GM18498 (cell line): ENCODE results near the gene NUP43.
"Not testable (repeated sequence)": the region's sequence is repeated elsewhere in the genome, so short reads cannot be mapped to it uniquely, and the experiment has no call there.

ENCODE experiments used
- ATAC-seq: cut with Tn5 transposase; IDR thresholded peaks from one replicate; pipeline ENCODE4 v1.9.1; 2021; ENCODE audit warnings: mild to moderate bottlenecking, moderate library complexity; ENCODE audit not compliant: unreplicated experiment

The NUP43 gene

DNA sequence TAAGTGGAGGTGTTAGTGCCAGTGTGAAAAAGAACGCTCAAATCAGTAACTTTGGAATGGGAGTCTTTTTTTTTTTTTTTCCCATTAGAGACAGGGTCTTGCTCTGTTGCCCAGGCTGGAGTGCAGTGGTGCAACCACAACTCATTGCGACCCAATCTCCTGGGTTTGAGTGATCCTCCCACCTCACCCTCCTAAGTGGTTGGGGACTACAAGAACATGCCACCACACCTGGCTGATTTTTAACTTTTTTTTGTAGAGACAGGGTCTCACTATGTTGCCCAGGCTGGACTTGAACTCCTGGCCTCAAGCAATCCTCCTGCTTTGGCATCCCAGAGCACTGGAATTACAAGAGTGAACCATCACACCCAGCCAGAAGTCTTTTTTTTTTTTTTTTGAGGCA is 48.2 kb downstream of the NUP43 start:
- ATAC-seq = no peak

DNA sequence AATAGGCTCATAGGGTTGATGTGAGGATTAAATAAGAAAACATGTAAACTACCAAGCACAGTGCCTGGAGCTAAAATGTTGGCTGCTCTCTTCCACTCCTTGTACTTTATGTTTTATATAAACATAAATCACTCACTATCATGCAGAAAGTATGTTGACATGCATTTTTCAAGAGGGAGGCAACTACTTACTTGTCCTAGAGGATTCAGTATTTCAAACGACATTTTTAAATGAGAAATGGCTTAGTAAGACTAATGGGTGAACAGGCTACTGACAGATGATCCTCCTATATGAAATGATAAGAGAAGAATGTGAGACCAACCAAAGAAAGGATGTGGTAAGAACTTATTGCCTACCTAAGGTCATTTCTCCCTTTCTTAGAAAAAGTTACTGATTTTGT is 49.4 kb downstream of the NUP43 start:
- ATAC-seq = no peak

DNA sequence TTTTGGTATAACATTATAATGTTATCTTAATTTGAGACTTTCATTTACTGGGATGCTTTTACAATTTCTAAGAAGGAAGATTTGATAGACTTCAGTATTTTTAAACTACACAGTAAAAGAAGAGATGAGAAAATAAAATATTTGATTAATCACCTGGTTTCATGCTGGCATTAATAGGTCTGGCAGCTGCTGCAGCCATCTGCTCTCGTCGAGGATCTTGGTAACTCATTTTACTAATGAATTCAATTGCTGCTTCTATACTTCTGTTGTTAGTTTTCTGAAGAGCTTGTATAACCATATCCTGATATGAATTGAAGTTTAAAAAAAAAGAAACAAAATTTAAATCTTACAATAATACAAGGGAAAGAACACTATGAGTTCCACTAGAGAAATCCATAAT is 51.4 kb downstream of the NUP43 start:
- ATAC-seq = no peak

DNA sequence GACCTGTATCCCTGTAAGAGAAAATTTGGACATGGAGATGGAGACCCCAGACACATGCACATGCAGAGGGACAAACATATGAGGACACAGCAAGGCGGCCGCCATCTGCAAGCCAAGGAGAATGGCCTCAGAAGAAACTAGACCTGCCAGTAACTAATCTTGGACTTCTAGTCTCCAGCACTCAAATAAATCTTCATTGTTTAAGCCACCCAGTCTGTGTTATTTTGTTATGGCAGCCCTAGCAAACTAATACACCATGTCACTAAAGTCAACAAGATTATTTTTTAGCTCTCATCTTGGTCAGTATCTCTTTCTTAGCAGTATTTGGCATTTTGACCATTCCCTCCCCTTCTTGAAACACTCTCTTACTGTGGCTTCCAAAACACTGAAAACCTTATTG is 55.1 kb downstream of the NUP43 start:
- ATAC-seq = no peak

DNA sequence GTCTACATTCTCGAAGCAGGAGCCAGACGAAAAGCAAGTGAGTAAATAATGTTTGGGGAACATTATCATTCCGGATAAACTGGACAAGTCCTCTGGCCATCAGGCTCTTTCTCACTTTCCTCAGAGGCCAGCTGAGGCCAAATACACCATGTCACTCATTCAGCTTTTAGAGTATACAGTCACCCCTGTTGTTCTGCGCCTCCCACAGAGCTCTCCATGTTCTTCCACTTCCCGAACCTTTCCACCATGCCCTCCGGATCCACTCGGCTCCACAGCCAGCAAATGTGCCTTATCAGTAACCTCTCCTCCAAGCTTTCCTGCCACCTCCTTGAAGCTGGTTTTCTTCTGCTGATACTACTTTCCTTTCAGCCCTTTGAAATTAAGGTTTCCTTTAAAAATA is 60.1 kb downstream of the NUP43 start:
- ATAC-seq = no peak

DNA sequence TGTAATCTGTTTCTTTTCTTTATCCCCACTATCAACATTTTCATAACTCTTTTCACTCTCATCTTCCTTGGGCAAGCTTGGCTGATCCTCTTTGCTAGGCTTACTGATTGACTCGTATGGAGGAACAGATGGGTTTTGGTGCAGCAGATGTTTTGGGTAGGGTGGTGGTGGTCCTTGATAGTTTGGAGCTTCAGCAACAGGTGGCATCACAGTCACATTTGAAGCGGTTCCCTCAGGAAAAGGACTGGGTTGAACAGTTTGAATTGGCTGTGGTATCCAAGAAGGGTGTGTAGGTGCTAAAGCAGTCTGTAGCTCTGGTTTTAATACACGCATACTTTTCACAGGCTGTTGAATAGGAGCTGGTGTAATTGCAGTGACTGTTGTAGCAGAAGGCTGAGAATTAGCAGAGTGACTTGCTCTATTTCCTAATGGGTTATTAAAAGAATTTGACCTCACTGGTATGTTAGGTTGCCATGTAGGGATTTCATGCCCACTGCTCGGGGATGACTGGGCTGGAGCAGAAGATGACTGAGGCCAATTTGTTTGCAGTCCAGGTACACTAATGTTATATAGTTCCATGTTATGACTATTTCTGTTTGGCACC is 63.0 kb downstream of the NUP43 start:
- ATAC-seq = no peak

DNA sequence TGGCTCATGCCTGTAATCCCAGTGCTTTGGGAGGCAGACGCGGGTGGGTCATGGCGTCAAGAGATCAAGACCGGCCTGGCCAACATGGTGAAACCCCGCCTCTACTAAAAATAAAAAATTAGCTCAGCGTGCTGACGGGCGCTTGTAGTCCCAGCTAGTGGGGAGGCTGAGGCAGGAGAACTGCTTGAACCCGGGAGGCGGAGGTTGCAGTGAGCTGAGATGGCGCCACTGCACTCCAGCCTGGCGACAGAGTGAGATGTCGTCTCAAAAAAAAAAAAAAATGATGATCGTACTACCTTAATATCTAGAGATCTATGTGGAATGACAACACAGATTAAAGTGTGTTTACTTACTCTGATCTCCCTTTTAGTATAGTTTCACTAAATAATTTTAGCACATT is 64.5 kb downstream of the NUP43 start:
- not testable (repeated sequence) for ATAC-seq

DNA sequence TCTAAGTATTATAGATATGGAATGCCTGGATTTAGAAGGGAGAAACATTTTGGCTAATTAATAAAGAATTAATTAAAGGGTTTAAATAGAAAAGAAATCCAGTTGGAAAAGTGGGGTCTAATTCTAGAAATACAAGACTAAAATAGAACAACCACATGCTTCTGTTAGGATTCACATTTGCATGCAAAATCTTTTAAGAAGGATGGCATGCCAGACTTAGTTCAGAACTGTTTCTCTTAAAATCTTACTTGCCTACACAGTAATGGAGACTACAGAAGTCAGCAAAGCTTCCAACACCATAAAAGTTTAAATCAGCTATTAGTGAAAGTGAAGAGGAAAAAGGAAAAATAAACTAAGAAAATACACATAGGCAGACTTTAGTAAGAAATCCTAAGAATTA is 65.1 kb downstream of the NUP43 start:
- no peak for ATAC-seq

DNA sequence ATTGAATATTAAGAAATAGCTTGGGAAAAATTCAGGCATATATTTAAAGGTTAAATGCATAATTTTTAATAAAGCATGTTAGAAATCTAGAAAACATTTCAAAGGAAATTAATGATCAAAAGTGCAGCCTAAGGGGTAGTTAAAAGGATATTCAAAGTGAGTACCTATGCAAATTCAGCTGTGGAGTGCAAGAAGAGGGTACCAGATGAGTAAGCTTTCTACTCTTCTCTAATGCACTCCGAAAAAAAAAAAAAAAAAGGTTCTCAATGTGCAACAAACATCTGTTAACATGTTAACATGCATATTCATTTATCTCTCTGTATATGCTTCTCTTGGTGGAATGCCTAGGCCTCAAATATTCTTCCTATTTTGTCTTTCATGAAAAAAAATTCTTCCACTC is 65.8 kb downstream of the NUP43 start:
- ATAC-seq = no peak
